ENCODE measurements around the gene PDXP.
"Not testable (repeated sequence)": the region's sequence is repeated elsewhere in the genome, so short reads cannot be mapped to it uniquely, and the experiment has no call there.

Gene PDXP, protein sequence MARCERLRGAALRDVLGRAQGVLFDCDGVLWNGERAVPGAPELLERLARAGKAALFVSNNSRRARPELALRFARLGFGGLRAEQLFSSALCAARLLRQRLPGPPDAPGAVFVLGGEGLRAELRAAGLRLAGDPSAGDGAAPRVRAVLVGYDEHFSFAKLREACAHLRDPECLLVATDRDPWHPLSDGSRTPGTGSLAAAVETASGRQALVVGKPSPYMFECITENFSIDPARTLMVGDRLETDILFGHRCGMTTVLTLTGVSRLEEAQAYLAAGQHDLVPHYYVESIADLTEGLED

DNA sequence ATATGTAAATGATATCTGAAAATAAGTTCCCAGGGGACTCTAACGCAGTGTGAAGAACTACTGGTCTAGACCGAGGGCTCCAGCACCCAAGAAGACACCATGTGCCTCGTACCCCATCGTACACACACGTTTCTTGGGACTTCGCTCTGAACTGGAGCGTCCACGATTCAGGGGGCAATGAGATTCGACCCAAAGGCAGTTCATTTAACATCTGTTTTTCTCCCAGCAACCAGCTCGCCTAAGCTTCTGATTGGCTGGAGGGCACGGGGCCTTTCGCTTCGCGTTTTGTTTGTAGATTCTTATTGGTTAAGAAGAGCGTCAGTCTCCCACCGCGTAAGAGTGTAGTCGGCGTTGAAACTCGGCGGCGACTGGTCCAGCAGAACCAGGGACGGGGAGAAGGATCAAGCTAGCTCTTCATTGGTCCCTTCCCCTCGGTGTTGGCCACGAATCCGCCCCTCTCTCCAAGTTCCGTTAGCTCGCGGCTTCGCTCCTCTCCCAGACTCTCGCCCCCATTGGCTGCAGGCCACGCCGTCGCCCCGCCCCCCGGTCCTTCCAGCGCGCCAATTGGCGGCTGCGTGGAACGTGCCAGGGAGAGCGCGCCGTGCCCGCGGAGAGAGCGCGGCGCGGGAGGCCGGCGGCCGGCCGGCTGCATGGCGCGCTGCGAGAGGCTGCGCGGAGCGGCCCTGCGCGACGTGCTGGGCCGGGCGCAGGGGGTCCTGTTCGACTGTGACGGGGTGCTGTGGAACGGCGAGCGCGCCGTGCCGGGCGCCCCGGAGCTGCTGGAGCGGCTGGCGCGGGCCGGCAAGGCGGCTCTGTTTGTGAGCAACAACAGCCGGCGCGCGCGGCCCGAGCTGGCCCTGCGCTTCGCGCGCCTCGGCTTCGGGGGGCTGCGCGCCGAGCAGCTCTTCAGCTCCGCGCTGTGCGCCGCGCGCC lies at the start of gene PDXP:
PDXP (plus strand) TSS at position 591 of the 933 bp plus-strand sequence; CDS start at position 651, 60 bp downstream.
- peak within 1 kb of the TSS; percentile 61 for H3K4me3 ChIP-seq (ENCODE audit: low read depth, low read length)
- TF ChIP-seq, protein P1, sequence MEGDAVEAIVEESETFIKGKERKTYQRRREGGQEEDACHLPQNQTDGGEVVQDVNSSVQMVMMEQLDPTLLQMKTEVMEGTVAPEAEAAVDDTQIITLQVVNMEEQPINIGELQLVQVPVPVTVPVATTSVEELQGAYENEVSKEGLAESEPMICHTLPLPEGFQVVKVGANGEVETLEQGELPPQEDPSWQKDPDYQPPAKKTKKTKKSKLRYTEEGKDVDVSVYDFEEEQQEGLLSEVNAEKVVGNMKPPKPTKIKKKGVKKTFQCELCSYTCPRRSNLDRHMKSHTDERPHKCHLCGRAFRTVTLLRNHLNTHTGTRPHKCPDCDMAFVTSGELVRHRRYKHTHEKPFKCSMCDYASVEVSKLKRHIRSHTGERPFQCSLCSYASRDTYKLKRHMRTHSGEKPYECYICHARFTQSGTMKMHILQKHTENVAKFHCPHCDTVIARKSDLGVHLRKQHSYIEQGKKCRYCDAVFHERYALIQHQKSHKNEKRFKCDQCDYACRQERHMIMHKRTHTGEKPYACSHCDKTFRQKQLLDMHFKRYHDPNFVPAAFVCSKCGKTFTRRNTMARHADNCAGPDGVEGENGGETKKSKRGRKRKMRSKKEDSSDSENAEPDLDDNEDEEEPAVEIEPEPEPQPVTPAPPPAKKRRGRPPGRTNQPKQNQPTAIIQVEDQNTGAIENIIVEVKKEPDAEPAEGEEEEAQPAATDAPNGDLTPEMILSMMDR (IDR thresholded peaks at IDR 0.05; ENCODE audit: low read depth, low read length, missing control alignments), result no peak
- peak; percentile 100 for DNase-seq (ENCODE audit: low read depth)
- in situ Hi-C loops (cut with HindIII; ENCODE audit: low sequenced_read_pairs), result no loop called here

DNA sequence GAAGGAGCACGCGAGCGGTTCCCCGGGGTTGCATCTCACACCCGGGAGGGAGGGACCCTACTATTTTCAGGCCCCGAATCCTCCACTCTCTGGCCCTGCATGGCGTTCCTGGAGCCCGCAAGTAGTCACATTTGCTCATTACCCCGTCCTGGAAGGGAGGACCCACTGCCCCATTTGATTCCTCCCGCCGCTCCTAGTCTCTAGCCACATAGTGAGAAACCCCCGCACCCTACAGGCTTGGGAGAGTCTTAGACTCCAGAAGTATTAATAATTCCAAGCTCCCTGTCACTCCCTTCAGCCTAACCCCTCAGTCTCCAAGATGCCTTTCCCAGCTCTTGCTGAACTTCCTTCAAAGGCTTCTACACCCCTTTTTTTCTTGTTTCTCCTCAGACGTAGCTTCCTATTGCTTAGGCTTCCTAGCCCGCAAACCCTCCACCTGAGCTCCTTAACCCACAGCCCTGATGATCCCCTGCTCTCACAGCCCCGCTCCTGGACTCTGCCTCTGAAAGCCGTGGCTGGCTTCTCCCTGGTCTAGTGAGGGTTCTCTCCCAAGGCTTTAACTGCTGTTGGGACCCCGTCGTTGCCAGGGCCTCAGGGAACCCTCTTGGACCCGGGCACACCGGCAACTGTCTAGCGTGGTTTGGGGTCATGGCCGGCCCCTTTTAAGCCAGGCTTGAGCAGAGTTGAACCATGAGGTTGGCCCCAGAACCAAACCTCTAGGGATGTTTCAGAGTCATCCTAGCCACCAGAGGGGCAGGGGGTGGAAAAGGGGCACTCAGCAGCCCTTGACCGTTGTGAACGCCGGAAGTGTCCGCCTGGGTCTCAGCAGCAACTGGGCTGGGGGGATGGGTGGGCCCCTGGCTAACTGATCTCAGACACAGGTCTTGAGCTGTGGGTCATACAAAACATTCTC lies 49.0 kb upstream of the PDXP start:
- peak overlapping the region; percentile 88 for H3K4me3 ChIP-seq (ENCODE audit: low read depth, low read length)
- TF ChIP-seq, protein P1 (IDR thresholded peaks at IDR 0.05; ENCODE audit: low read depth, low read length, missing control alignments), result no peak
- no peak for DNase-seq (ENCODE audit: low read depth)
- in situ Hi-C loops (cut with HindIII; ENCODE audit: low sequenced_read_pairs), result no loop called here

DNA sequence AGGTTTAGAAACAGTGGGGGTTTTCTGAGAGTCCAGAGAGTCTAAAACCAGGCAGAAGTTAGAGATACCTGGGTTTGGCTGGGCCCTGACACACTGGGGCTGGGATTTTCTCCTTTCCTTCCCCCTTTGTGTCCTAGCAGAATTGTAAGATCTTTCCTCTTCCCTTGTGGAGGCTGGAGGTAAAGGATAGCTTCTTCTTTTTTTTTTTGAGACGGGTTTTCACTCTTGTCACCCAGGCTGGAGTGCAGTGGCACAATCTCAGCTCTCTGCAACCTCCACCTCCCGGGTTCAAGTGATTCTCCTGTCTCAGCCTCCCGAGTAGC lies 48.4 kb upstream of the PDXP start:
- peak overlapping the region; percentile 88 for H3K4me3 ChIP-seq (ENCODE audit: low read depth, low read length)
- DNase-seq (ENCODE audit: low read depth); in situ Hi-C loops (cut with HindIII; ENCODE audit: low sequenced_read_pairs): not testable (repeated sequence)

DNA sequence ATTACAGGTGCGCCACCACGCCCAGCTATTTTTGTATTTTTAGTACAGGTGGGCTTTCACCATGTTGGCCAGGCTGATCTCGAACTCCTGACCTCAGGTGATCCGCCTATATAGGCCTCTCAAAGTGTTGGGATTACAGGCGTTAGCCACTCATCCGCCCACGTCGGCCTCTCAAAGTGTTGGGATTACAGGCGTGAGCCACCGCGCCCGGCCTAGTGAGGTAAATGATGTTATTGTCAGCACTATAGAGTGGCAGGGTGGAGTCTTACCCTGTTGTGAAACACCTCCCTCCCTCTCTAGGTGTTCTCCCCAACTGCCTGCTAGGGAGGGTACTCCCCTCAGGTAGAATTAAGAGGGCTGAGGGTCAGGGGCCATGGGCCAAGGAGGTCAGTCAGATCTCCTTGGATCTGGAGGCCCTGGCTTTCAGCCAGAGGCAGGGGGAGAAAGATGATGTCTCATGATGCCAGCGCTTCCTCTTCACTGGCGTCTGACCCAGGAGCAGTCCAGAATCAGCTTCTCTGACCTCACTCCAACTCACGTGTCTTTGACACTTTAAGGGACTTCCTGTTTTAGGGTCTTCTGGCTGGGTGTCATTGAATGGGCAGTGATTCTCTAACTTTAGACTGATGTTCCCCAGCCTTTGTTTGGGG lies 47.9 kb upstream of the PDXP start:
- H3K4me3 ChIP-seq (ENCODE audit: low read depth, low read length), result no peak overlapping the region
- no peak for DNase-seq (ENCODE audit: low read depth)
- TF ChIP-seq, protein P1 (IDR thresholded peaks at IDR 0.05; ENCODE audit: low read depth, low read length, missing control alignments), result no peak
- in situ Hi-C loops (cut with HindIII; ENCODE audit: low sequenced_read_pairs), result no loop called here

DNA sequence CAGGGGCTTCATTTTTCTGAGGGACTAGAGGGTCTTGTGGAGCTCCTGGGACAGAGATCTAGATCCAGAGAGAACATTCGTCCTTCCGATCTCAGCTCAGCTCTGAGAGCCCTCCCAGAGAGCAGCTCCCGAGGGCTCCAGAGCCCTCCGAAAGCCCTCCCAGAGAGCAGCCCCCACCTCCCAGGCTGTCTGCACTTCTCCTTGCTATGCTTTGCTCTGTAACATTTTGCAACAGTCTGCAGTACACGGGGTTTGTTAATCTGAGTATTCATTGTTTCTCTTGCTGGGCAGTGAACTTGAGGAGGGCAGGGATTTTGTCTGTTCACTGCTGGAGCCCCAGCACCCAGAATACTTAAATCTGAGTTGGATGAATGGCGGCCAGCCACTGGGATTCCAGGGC lies 47.3 kb upstream of the PDXP start:
- in situ Hi-C loops (cut with HindIII; ENCODE audit: low sequenced_read_pairs), result no loop called here
- TF ChIP-seq, protein P1 (IDR thresholded peaks at IDR 0.05; ENCODE audit: low read depth, low read length, missing control alignments), result no peak
- H3K4me3 ChIP-seq (ENCODE audit: low read depth, low read length), result no peak overlapping the region
- DNase-seq (ENCODE audit: low read depth), result no peak

DNA sequence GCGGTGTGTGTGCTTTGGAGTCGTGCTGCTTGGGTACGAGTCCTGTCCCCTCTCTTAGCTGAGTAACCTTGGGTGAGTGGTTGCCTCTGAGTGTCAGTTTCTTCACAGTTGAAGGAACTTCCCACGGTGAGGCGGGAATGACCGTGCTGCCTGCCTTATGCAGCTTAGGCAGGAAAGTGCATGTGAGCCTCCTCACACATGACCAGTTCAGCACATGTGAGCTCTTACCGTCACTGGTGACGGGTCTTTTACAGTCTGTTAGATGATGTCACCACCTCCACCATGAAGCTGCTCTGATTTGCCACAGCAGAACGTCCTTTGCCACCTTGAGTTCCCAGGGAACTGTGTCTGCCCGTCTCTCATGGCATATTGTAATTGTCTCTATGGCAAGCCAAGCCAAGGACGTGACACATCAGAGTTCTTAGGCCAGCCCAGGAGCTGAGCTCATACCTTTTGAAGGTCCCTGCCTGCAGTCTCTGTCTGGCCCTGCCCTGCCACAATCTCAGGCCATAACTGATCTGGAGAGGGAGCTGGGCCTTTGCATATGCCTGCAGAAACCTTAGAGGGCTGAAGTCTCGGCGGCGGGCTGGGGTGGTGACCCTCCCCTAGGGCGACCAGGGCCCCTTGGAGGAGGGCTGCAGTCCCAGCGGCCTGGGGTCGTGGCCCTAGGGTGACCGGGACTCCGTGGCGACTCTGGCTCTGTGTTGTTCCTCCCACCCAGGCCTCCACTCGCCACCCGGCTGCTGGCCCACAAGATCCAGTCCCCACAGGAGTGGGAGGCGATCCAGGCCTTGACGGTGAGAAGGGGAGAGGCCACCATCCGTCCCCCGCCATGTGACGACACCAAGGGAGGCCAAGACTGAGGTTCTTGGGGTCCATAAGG lies 42.1 kb upstream of the PDXP start:
- DNase-seq (ENCODE audit: low read depth), result no peak
- in situ Hi-C loops (cut with HindIII; ENCODE audit: low sequenced_read_pairs), result no loop called here
- no peak overlapping the region for H3K4me3 ChIP-seq (ENCODE audit: low read depth, low read length)
- TF ChIP-seq, protein P1 (IDR thresholded peaks at IDR 0.05; ENCODE audit: low read depth, low read length, missing control alignments), result no peak

Data from astrocyte of the cerebellum (primary cell).